T-helper 9 cell (primary cell): ENCODE results near the gene CYP4V2.
"Not testable (repeated sequence)": the region's sequence is repeated elsewhere in the genome, so short reads cannot be mapped to it uniquely, and the experiment has no call there.

Experiments
- DNase-seq: peaks from one replicate; pipeline ENCODE4 v3.0.0-alpha.2; 2020

Gene CYP4V2

DNA sequence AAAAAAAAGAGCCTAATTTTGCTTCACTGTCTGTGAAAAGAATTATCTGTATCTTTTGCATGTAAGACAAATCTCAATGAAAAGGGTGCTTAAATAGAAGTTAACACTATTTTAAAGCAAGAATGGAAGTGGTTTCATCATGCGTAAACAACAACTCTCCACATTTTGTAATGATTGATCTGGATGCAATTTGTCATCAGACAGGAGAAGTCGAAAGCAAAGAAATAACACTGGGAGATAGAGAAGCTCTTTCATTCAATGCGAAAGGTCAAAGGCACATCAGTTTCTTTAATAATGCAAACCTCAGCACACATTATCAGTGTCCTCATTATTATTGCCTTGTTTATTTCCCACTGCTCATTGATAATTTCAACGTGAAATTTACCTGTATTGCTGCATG, 44.8 kb downstream of the CYP4V2 start:
- DNase-seq, result no peak

GRCh38 chr4:186240452-186240847, 49.1 kb downstream of the CYP4V2 start:
- no peak for DNase-seq

DNA sequence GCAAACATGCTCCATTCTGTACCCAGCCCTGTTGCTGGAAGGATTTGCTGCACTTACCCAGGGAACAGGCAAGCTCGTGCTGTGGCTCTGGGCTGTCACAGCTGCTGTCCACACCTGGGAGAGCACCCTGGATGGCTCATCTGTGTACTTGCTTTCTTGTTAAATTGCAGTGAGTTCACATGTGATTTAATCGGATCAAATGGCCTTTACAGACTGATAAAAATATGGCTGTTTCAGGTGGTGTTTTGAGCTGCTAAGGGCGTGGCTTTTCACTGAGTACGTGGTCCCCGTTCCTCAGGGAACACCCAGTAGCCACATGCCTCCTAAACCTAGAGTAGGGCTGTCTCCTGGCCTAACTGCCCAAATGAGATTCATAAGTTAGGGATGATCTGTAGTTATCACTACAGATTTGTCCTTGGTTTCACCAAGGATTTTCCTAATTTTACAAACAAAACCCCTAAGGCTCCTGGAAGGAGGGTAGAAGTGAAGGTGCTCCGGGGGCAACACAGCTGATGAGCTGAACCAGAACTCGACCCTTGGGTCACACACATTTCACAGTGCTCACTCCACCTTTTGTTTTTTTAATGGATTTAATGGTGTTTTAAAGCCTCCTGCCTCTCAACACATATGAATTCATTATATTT, 49.6 kb downstream of the CYP4V2 start:
- DNase-seq, result no peak

- no peak for DNase-seq
These were observed 50.2 kb downstream of the CYP4V2 start for GRCh38 chr4:186241616-186242015.

DNA sequence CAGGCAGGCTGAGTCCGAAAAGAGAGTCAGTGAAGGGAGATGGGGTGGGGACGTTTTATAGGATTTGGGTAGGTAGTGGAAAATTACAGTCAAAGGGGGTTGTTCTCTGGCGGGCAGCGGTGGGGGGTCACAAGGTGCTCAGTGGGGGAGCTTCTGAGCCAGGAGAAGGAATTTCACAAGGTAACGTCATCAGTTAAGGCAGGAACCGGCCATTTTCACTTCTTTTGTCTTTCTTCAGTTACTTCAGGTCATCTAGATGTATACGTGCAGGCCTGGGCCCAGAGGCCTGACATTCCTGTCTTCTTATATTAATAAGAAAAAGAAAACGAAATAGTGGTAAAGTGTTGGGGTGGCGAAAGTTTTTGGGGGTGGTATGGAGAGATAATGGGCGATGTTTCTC, 50.7 kb downstream of the CYP4V2 start:
- not testable (repeated sequence) for DNase-seq

DNA sequence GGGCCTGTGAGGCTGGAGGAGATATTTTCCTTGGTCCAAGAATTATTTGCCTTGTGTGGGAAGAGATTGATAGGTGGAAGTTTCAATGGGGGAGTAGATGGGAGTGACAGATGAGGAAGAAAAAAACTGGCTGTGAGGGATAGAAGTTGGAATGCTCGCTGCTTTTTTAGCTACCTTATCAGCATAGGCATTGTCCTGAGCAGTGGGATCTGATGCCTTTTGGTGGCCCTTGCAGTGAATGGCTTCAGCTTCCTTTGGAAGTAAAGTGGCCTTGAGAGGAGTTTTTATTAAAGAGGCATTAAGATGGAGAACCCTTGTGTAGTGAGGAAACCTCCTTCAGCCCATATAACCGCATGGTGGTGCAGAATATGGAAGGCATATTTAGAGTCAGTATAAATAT, 52.0 kb downstream of the CYP4V2 start:
- DNase-seq, result no peak

DNA sequence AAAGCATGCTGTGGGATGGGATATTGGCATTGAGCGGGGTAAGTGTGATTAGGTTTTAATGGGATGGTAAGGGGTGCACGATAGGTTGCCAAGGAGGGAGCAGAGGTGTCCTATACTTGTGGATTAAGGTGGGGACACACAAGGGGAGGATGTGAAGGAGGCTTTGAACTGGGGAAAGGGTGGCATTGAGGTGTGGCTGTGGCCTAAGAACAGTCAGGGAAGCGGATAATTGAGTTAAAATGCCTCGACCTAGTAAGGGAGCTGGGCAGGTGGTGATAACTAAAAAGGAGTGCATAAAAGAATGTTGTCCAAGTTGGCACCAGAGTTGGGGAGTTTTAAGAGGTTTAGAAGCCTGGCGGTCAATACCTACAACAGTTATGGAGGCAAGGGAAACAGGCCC, 53.5 kb downstream of the CYP4V2 start:
- no peak for DNase-seq

GRCh38 chr4:186247062-186247752, 55.8 kb downstream of the CYP4V2 start:
- not testable (repeated sequence) for DNase-seq

GRCh38 chr4:186248643-186249042, 57.3 kb downstream of the CYP4V2 start:
- DNase-seq, result no peak

DNA sequence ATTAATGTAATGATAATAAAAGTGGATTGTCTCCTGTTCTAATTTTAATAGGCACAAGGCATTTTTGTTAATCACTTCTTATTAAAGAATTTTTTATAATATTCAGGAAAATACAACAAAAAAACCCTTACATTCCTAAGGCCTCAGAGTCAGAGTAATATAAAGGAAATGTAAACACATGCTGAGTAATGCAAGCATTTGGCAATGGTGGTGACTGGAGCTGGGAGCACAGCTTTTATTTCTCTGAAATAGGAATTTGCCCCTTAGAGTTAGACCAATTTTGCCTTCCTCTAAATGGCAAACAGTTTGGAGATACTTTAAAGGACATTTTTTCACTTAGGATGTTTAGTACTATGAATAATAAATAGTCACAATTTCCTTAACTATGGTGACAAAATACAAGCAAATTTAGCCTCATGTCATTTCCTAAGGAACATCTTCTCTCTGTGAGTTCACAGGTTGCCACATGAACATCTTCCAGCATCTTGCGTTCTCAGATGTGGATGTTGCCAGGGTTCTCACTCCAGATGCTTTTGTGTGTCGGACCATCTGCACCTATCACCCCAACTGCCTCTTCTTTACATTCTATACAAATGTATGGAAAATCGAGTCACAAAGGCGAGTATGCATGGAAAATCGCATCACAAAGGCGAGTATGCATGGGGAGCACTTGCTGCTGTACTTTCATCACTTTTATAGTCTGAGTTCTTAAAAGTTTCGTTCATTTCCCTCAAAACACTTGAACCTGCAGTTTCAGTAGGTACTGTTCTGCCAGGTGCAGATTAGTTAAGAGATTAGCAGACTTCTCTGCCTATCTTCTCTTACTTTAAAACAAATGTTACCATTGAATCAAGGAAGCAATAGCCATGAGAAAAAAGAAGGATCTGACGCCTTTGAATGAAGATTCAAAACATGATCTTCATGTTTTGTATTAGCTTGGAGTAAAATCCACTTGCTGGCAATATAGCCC, 58.7 kb downstream of the CYP4V2 start:
- no peak for DNase-seq

DNA sequence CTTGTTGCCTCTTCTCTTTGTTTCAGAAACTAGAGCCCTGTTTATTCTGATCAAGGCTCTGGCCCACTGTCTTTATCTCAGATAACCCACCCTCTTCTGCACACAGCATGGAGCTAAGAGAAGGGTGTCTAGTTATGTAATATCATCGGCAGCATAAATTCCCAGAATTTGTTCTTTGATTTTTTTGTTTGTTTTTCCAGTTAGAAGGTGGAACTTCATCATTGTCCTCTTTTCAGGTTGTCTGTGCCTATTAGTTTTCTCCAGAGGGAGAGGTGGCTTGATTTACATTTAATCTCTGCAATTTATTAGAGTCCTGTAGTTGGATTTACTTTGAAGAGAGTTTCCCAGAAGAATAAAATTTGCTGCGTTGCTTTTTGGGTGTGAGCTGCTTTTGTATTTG, 59.4 kb downstream of the CYP4V2 start:
- no peak for DNase-seq

GRCh38 chr4:186255122-186255521, 63.8 kb downstream of the CYP4V2 start:
- DNase-seq, result no peak

GRCh38 chr4:186258216-186258811, 66.9 kb downstream of the CYP4V2 start:
- no peak for DNase-seq

GRCh38 chr4:186260117-186260503, 68.7 kb downstream of the CYP4V2 start:
- DNase-seq, result no peak
